NCI-H226 (cell line): Measurements from ENCODE around the gene PODN.

Source experiments
- DNase-seq: peaks from one replicate; pipeline ENCODE4 v3.0.0-alpha.2; 2015

The PODN gene

DNA sequence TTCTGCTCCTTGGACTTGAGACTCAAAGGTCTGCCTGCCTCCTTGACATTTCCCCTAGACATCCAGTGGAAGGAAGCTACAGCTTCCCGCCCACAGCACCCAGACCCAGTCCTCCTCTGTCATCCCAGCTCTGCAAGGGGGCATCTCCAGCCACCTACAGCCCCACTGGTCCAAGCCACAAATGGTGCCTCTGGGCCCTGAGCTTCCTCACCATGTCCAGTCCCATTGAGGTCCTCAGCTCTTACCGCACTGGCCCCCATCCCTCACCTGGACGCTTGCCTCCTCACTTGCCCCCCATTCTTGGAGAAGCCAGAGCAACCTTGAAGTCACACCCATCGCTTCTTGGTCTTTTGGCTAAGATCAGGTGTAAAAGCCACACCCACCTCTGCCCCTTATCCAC, 13.2 kb downstream of the PODN start:
- no peak for DNase-seq

- DNase-seq = no peak
These were observed 13.7 kb downstream of the PODN start for GRCh38 chr1:53075761-53076163.

DNA sequence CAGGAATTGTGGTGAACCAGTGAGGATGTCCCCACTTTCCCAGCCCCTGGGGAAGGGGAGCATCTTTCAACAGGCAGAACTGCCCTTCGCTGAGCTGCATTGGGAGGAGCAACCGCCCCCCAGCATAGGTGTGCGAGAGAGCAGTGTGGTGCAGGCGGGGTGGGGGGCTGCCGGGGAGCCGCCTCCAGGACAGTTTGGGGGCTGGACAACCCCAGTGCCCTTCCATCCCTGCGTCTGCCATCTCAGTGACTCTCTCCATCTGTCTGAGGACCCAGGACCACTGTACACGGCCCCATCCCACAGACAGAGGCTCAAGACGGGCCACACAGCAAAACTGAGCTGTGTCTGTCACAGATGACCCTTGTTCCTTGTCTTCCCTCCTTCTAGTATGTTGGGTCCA, 14.2 kb downstream of the PODN start:
- no peak for DNase-seq

DNA sequence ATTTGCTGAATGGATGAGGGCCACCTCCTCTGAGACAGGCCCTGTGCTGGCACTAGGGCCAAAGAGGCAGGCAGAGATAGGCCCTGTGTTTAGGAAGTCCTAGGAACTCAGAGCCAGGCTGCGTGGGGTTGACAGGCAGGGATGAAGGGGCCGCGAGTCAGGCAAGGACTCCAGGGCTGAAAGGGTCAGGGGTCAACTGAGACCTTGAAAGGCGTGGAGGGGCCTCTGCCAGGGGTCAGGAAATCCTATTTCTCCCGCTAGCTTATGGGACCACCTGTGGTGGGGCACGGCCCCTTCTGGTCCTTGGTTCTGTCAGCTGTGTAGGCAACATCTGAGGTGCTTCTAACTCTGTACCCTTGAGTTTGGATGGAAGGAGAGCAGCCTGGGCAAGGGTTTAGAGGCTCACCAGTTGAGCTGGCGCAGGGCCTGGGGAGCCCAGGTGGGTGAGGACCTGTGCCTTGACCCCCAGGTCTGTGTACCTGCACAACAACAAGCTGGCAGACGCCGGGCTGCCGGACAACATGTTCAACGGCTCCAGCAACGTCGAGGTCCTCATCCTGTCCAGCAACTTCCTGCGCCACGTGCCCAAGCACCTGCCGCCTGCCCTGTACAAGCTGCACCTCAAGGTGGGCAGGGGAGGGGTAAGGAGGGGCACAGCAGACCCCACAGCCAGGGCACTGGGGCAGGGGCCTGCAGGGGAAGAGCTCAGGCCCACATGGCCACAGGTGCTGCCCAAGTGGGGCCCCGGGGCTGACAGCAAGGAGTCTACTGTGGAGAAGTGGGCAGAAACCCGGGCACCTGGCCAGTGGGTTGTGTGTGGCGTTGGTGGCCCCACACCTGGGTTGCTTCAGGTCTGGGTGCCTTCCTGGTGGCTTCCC, 14.9 kb downstream of the PODN start:
- DNase-seq = no peak

DNA sequence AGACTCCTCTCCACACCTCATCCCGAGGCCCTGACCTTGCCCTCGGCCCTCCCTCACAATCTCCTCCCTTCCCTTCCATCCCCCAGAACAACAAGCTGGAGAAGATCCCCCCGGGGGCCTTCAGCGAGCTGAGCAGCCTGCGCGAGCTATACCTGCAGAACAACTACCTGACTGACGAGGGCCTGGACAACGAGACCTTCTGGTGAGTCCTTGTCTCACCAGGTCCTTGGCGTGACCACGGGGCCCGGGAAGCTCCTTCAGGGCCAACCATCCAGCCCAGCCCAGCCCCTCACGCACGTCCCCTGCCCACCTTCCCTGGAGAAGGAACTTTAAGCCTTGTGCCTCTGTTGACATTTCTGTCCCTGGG, 15.6 kb downstream of the PODN start:
- no peak for DNase-seq

DNA sequence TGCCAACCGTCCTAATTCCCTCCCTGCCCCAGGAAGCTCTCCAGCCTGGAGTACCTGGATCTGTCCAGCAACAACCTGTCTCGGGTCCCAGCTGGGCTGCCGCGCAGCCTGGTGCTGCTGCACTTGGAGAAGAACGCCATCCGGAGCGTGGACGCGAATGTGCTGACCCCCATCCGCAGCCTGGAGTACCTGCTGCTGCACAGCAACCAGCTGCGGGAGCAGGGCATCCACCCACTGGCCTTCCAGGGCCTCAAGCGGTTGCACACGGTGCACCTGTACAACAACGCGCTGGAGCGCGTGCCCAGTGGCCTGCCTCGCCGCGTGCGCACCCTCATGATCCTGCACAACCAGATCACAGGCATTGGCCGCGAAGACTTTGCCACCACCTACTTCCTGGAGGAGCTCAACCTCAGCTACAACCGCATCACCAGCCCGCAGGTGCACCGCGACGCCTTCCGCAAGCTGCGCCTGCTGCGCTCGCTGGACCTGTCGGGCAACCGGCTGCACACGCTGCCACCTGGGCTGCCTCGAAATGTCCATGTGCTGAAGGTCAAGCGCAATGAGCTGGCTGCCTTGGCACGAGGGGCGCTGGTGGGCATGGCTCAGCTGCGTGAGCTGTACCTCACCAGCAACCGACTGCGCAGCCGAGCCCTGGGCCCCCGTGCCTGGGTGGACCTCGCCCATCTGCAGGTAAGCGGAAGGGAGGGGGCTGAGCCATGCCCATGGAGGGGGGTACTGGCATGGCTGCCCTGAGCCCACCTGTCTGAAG, 16.5 kb downstream of the PODN start:
- no peak for DNase-seq

- DNase-seq = no peak
These were observed 17.2 kb downstream of the PODN start for GRCh38 chr1:53079251-53079650.

DNA sequence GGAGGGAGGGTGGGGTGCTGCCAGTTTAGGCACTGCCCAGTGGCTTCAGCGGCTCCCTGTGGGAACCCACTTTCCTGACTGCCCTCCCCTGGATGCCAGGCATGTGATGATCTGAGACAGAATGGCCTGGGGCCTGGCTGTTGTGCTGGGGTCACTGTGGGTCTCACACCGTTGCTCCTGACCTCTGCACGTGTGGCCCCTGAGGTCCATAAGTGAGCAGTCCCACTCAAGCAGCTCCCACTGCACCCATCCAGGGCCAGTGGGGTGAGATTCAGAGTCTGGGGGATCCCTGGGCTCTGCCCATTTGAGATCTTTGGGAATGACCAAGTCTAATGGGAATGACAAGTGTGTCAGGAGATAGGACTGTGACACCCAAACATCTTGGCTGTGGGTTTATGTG, 18.0 kb downstream of the PODN start:
- no peak for DNase-seq

DNA sequence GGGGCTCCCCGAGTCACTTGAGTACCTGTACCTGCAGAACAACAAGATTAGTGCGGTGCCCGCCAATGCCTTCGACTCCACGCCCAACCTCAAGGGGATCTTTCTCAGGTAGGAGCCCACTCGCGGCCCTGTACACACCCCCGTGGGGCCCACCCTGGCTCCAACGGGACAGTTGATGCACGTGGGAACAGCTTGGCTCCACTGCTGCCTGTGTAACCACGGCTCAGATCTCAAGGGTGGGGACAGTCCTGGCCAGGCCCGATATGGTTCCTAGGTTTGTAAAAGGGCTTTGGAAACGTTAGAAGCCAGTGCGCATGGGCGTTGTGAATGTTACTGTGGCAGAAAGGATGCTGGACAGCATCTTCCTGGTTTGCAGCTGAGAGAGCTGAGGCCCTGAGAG, 18.8 kb downstream of the PODN start:
- DNase-seq = no peak

- no peak for DNase-seq
These were observed 19.5 kb downstream of the PODN start for GRCh38 chr1:53081384-53082066.

GRCh38 chr1:53082826-53083455, 20.9 kb downstream of the PODN start:
- no peak for DNase-seq

DNA sequence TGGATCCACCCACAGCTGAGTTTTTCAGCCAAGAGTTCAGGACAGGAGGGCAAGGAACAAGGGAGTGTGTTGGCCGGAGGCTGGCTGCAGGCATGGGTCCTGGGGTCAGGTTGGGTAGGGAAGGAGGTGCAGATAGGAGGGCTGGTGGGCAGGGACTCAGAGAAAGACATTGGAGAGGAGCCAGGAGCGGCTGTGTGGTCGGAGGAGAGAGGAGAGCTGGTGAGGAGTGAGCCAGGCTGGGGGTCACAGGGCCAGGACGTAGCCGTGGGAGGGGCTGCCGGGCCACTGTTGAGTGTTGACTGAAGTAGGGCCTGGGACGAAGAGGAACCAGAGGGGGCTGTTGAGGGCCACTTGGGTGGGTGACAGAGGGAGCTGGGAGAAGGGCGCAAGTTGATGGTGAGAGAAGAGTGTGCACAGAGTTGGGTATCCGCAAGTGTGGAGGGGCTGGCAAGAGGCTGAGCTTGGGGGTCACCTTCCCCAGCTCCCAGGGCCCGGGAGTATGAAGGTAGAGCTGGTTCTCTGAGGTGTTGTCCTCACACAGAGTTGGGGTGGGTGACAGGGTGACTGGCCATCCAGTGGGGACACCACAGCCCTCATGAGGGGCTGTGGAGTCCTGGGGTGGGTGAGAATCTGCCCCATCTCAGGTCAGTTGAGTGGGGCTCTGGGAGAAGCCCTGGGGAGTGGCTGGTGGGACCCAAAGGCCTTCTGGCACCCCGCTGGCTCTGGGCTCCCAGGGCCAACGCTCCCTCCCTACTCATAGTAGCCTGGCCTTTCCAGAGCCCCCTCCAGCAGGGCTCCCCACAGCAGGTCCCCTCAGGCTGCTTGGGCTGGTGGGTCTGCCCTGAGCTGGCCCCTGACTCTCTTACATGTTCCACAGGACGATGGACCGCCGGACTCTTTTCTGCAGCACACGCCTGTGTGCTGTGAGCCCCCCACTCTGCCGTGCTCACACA, 21.9 kb downstream of the PODN start:
- DNase-seq = no peak

DNA sequence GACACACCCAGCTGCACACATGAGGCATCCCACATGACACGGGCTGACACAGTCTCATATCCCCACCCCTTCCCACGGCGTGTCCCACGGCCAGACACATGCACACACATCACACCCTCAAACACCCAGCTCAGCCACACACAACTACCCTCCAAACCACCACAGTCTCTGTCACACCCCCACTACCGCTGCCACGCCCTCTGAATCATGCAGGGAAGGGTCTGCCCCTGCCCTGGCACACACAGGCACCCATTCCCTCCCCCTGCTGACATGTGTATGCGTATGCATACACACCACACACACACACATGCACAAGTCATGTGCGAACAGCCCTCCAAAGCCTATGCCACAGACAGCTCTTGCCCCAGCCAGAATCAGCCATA, 22.6 kb downstream of the PODN start:
- DNase-seq = no peak

GRCh38 chr1:53085405-53085804, 23.4 kb downstream of the PODN start:
- no peak for DNase-seq

GRCh38 chr1:53086491-53087070, 24.6 kb downstream of the PODN start:
- DNase-seq = no peak

- no peak for DNase-seq
These were observed 25.6 kb downstream of the PODN start for GRCh38 chr1:53087332-53088285.

- DNase-seq = no peak
These were observed 26.7 kb downstream of the PODN start for GRCh38 chr1:53088616-53089300.

GRCh38 chr1:53089478-53090226, 27.6 kb downstream of the PODN start:
- DNase-seq = no peak
